Rectal smooth muscle tissue (tissue), 1 donor: Measurements from ENCODE around the gene LRP8.

Source experiments
- H3K27ac ChIP-seq: one replicate; pipeline ENCODE4 v1.7.0; 2013; ENCODE audit warnings: low read depth, low read length, inconsistent platforms
- H3K27me3 ChIP-seq: one replicate; pipeline ENCODE4 v1.7.0; 2013; ENCODE audit warnings: low read length; ENCODE audit not compliant: control insufficient read depth, insufficient read depth
- H3K36me3 ChIP-seq: one replicate; pipeline ENCODE4 v1.7.0; 2013; ENCODE audit warnings: low read length; ENCODE audit not compliant: control insufficient read depth, insufficient read depth
- H3K4me1 ChIP-seq: one replicate; pipeline ENCODE4 v1.7.0; 2013; ENCODE audit warnings: low read length; ENCODE audit not compliant: control insufficient read depth, insufficient read depth
- H3K4me3 ChIP-seq: one replicate; pipeline ENCODE4 v1.7.0; 2013; ENCODE audit warnings: low read length
- H3K9ac ChIP-seq: one replicate; pipeline ENCODE4 v1.7.0; 2013; ENCODE audit warnings: low read length

The LRP8 gene

DNA sequence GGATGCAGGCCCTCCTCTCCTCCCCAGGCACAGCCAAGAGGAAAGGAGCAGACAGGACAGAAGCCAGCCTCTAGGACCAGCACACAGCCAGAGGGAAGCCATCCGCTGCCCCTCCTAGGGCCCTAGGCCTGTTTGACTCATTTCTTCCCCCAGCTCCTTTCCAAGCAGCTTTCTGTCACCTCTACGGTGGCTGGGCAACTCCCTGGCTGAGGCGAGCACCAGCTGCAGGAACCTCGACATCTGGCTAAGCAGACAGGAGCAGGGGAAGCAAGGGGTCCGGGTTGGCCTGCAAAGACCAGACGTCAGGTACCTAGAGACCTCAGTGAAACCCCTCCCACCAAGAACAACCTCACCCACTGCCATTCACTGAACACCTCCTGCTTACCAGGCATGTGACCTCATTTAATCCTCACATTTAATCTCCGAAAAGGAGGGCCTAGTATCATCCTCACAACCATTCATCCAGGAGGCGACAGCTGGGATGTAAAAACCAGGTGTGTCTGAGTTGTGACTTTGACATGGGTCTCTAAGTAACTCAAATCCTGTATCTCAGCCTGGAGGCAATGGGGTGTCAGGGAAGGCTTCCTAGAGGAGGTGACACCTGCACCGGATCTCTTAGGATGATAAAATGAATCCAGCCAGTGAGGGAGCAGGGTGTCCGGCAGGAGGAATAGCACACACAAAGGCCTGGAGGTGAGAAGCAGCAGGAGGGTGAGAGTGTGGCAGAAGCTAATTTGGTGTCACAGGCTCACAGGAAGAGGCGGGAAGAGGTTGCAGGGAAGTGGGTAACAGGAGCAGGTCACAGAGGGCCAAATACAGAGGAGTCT, 5.9 kb downstream of the LRP8 start:
- Histone ChIP-seq H3K4me1 (peaks cover 6% of the 10 kb centered on the region), H3K4me3 (no peak overlapping the region), H3K9ac (no peak overlapping the region), H3K27ac (no peak overlapping the region), H3K36me3 (no peaks in the 10 kb centered on the region), H3K27me3 (no peaks in the 10 kb centered on the region)

DNA sequence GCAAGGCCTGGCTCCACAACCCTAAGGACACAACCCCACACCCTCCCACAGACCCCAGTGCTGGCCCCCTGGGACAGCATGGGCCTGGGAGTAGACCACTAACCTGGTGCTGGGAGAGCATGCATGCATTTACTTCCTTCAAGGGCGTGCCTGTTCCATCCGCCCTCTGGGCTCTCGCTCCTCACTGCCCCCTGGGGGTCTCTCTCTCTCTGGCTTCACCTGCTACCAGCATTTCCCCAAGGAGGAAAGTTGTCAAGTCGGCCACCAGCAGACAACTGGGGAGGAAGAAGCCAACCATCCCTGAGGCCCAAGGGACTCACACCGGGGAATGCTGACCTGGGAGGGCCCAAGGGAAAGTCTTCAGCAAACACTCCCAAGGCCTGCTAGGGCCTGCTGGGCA, 6.5 kb downstream of the LRP8 start:
- Histone ChIP-seq H3K9ac (no peak overlapping the region), H3K36me3 (no peaks in the 10 kb centered on the region), H3K4me1 (peaks cover 4% of the 10 kb centered on the region), H3K27me3 (no peaks in the 10 kb centered on the region), H3K27ac (no peak overlapping the region), H3K4me3 (no peak overlapping the region)

DNA sequence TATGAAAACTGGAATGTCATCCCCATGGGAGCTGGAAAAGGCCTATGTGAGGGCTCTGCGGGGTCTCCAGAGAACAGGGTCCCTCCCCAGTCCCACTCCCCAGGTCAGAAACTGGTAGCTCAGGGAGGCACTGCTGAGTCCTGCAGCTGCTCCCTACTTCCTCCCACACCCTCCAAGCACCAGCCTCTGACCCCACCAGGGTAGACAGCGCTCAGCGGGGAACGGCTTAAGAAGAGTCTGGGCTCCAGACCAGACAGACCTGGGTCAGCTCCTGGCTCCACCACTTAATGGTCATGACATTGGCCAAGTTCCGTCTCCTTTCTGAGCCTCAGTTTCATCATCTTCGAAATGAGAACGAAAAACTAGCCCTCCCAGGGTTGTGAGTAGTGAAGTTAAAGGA, 7.2 kb downstream of the LRP8 start:
- Histone ChIP-seq H3K4me1 (peaks cover 3% of the 10 kb centered on the region), H3K27ac (no peak overlapping the region), H3K36me3 (no peaks in the 10 kb centered on the region), H3K9ac (no peak overlapping the region), H3K4me3 (no peak overlapping the region), H3K27me3 (no peaks in the 10 kb centered on the region)

DNA sequence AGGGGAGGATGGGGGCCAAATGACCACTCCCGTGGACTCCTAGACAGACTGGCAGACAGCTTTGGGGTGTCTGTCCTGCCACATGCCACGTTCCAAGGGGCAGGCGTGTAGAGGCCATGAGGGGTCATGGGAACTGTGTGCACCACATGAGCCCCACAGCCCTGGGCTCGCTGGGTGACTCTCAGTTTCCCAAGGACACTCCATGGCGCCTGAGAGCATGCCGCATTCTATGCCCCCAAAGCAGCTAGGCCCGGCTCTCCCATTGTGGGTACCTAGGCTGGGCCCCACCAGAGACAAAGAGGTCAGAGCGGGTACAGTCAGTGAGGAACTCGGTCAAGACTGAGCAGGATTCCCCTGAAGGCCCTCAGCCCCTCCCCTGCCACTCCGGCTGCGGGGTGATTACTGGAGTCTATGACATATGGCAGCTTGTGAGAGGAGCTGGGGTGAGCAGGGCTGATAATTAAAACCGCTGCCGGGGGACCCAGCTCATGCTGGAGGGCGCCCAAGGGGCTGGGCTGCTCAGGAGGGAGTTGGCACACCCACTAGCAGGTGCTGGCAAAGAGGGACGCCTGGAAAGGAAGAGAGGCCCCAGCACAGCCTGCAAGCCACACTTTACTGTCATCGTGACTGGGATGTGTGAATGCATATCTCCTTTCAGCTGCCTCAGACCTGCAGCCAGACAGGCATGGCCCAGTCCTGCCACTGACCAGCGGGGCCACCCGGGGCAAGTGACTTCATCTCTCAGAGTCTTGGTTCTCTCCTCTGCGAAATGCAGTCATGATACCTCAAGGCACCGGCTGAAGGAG, 8.4 kb downstream of the LRP8 start:
- Histone ChIP-seq H3K27me3 (no peaks in the 10 kb centered on the region), H3K4me1 (no peaks in the 10 kb centered on the region), H3K36me3 (no peaks in the 10 kb centered on the region), H3K27ac (no peak overlapping the region), H3K9ac (no peak overlapping the region), H3K4me3 (no peak overlapping the region)

DNA sequence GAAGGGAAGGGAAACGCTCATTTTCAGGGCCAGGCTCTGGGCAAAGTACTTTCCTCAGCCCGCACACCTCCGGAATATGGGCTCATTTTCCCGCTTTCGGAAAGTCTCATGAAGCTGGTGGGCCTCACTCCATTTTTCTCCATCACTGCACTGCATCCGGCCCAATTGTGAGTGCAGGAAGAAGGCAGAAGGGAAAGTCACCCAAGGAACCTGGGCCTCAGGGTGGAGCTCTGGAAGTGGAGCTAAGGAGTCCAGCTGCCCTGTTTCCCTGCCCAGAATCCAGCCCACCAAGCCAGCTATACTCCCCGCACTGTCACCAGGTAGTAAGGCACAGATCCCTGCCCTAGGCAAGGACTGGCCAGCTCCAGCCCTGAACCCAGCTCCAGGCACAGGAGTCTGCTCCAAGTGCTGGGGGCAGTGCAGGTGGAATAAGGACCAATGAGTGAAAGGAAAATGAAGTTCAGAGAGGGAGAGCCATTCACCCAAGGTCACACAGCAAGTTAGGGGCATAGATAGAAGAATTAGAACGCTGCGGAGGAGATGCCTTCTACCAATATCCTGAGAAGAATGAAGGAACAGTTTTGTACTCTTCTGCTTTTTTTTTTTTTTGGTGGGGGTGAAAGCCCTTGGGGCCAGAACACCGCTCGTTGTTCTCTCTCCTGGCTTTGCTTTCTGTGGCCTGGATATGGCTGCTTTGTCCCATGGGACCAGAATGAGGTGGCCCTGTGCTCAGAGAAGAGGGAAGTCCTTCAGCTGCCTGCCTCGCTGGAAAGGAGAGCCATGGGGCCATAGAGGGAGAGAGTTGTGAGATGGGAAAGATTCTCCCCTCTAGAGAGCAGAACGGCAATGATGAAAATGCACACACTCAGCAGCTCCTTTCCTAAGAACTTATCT, 10.0 kb downstream of the LRP8 start:
- no peaks in the 10 kb centered on the region for H3K27me3 ChIP-seq
- H3K4me3 ChIP-seq = no peak overlapping the region
- no peaks in the 10 kb centered on the region for H3K4me1 ChIP-seq
- no peak overlapping the region for H3K9ac ChIP-seq
- H3K27ac ChIP-seq = no peak overlapping the region
- H3K36me3 ChIP-seq = no peaks in the 10 kb centered on the region

DNA sequence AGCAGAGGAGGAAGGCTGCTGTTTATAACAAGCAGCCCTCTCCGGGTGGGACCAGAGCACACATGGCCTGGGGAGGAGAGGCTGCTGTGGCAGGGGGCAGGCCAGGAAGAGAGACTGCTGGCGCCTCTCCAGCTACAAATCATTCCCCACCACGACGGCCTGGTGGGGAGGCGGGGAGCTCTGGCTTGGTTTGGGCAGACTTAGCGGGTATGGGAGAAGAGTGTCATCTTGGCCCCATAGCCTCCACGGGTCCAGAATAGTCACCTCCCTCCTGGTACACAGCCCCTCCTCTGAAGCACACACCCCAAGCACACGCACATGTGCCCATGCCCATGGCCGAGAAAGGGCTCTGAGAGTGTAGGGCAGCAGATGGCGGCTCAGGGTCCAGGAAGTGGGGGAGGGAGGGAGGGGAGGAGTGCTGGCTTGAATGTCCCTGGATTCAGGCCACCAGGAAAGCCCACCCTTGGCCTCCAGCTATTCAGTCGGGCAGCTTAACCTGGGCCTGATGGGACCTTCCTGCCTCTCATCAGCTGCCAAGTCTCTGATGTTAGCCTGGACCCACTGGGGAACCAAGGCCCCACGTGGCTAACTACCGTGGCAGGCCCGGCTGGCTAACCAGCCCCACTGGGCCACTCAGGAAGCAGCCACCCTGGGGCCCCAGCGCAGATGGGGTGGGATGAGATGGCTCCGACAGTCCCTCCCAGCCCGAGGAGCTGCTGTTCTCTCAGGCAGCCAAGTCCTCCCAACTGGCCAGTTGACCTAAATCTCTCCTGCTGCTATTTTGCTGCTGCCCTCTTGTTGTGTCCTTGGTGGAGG, 10.9 kb downstream of the LRP8 start:
- H3K4me1 ChIP-seq = no peaks in the 10 kb centered on the region
- no peaks in the 10 kb centered on the region for H3K27me3 ChIP-seq
- no peak overlapping the region for H3K9ac ChIP-seq
- H3K36me3 ChIP-seq = no peaks in the 10 kb centered on the region
- no peak overlapping the region for H3K27ac ChIP-seq
- no peak overlapping the region for H3K4me3 ChIP-seq

DNA sequence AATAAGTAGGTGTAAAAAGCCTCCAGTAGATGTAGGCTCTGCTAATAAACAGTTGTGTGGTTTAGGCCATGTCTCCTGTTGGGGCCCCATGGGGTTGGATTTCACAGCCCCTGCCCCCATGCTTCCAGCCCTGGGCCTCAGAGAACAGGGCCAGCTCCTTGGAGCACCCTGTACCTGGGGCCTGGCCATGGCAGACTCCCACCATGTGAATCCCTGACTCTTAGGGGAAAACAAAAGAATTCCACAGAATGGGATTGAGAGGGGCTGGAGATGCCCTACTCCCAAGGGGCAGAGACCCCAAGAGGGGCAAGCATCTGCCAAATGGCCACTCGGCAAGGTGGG, 11.5 kb downstream of the LRP8 start:
- no peak overlapping the region for H3K4me3 ChIP-seq
- H3K27ac ChIP-seq = no peak overlapping the region
- no peaks in the 10 kb centered on the region for H3K27me3 ChIP-seq
- no peaks in the 10 kb centered on the region for H3K36me3 ChIP-seq
- H3K4me1 ChIP-seq = no peaks in the 10 kb centered on the region
- no peak overlapping the region for H3K9ac ChIP-seq

DNA sequence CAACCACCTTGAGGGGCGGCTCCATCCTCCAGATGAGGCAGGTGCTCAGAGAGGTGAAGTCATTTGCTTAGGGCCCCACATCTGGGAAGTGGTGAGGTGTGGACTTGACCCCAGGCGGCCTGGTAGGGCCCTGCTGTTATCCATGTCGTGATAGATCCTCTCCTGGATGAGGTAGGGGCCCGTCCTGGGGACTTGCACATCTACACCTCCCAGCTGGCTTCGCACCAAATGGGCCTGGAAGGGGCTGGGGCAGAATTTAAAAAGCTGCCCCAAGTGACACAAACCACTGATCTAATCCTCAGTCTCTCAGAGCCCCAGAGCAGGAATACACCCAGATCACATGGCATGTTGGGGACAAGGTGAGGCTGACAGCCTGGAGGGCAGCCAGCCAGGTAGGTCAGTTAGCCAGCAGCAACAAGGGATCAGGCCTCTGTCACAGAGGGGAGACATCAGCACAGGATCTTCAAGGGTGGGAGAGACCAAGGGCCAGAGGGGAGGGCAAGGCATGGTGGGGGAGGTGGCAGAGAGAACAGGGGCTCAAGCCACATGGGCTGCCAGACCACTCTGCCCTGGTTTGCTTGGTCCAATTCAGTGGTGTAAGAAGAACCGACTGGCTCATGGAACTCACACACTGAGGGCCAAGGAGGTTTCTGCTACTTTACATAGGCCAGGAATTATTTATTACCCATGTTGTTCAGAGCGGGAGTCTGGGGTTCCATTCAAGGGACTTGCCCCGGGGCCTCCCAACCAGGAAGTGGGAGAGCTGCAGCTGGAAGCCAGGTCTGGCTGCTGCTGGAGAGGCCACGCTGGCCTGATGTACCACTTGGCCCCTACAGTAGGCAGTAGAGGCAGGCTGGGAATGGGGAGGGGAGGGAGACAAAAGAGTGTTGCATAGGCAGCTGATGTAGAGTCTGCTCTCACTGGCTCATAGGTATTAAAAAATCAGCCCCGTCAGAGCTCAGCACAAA, 12.1 kb downstream of the LRP8 start:
- no peaks in the 10 kb centered on the region for H3K27me3 ChIP-seq

DNA sequence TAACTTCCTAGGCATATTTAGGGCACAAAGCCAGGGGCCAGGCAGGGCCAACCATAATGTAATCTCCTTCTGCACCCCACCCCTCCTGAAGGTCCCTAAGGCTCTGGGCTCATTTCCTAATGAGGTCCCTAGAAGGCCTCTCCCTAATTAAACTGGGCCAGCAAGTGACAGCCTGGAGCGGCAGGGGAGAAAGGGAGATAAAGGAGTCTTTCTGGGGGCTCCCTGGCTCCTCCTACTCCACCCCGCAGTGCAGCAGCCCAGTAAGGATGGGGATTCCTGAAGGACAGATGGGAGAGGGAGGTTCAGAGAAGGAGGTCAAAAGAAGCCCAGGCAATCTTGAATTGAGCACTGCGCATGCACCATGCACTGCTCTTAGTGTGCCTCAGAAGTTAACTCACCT, 12.8 kb downstream of the LRP8 start:
- no peaks in the 10 kb centered on the region for H3K36me3 ChIP-seq
- no peak overlapping the region for H3K4me3 ChIP-seq
- H3K27ac ChIP-seq = no peak overlapping the region
- no peaks in the 10 kb centered on the region for H3K4me1 ChIP-seq
- H3K9ac ChIP-seq = no peak overlapping the region
- H3K27me3 ChIP-seq = no peaks in the 10 kb centered on the region

More for the DNA sequence above, 12.1 kb downstream of the LRP8 start:
- Histone ChIP-seq H3K9ac (no peak overlapping the region), H3K36me3 (no peaks in the 10 kb centered on the region), H3K27ac (no peak overlapping the region), H3K4me3 (no peak overlapping the region), H3K4me1 (no peaks in the 10 kb centered on the region)

DNA sequence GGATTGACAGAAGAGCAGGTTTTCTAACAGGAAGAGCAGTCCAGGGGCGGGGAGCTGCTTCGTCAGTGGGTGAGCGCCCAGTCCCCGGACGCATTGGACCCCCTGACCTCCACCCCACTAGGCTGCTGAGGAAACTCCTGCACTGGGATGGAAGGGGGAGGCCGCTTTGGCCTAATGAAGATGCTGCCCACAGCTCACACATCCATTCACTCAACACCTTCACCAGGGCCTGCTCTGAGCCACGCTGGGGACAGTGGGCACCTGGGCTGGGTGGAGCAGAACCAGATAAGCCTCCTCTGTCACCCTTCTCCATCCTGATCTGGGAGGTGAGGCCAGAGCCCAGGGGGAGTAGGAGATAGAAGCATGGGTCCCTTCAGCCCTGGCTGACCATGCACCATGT, 13.3 kb downstream of the LRP8 start:
- Histone ChIP-seq H3K9ac (no peak overlapping the region), H3K4me1 (no peaks in the 10 kb centered on the region), H3K36me3 (no peaks in the 10 kb centered on the region), H3K27me3 (no peaks in the 10 kb centered on the region), H3K27ac (no peak overlapping the region), H3K4me3 (no peak overlapping the region)

DNA sequence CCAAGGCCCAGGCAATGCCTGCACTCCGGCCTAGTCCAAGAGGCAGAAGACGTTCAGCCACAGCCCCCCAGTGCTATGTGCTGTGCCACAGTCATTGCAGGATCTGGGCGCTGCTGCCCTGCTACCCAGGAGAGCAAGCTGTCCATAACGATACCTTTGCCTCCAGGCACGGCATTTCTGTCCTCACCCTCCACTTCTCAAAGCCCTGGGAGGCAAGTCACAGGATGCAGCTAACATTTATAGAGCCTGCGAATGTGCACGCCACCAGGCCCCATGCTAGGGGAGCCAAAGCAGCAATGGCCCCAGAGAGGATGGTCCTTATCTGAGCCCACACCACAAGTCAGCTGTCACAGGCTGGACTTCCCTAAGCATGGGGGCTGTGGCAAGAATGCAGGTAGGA, 13.8 kb downstream of the LRP8 start:
- H3K4me1 ChIP-seq = no peaks in the 10 kb centered on the region
- no peaks in the 10 kb centered on the region for H3K27me3 ChIP-seq
- no peak overlapping the region for H3K9ac ChIP-seq
- no peaks in the 10 kb centered on the region for H3K36me3 ChIP-seq
- no peak overlapping the region for H3K4me3 ChIP-seq
- no peak overlapping the region for H3K27ac ChIP-seq
